HepG2 (cell line): ENCODE measurements around the gene SYNGR1. TPM values are rescaled to one million over a fixed set of nuclear protein-coding genes. Genes with fewer than 3 reads are reported as not detected.

Source experiments
- GATAD1 ChIP-seq: IDR thresholded peaks from 2 replicates; pipeline ENCODE4 v1.6.1; 2016; ENCODE audit warnings: missing genetic modification reagents, missing compliant biosample characterization
- IRF1 ChIP-seq: sonication (generic); formaldehyde crosslinking; IDR thresholded peaks from 2 replicates; pipeline ENCODE4 v1.4.0; 2020; ENCODE audit warnings: low read depth, mild to moderate bottlenecking, missing genetic modification reagents
- ZNF253 ChIP-seq: sonication (generic); formaldehyde crosslinking; IDR thresholded peaks from 2 replicates; pipeline ENCODE4 v1.8.0; 2022; ENCODE audit warnings: mild to moderate bottlenecking, missing genetic modification reagents, borderline replicate concordance
- ZNF33A ChIP-seq: sonication (generic); formaldehyde crosslinking; IDR thresholded peaks from 2 replicates; pipeline ENCODE4 v1.5.1; 2020; ENCODE audit warnings: missing genetic modification reagents, mild to moderate bottlenecking, moderate library complexity, borderline replicate concordance
- ZNF468 ChIP-seq: sonication (generic); formaldehyde crosslinking; IDR thresholded peaks from 2 replicates; pipeline ENCODE4 v1.8.0; 2022; ENCODE audit warnings: mild to moderate bottlenecking, moderate library complexity, missing genetic modification reagents
- ZNF574 ChIP-seq: sonication (generic); formaldehyde crosslinking; IDR thresholded peaks from 2 replicates; pipeline ENCODE4 v1.4.0; 2020; ENCODE audit warnings: missing genetic modification reagents
- polyA plus RNA-seq, 8 experiments: library from polyadenylated mRNA; depleted of rRNA in 3 of 8; stranded (reverse) in 7 of 8; unstranded in 1 of 8; fragments of >200 nt; fragmentation: Illumina TruSeq in 4 of 8; extraction: Trizol in 4 of 8; gene quantifications; 2 replicates each; pipeline versions ENCODE4 v1.2.1 to v1.2.3, GENCODE V29; 2011 to 2016; ENCODE audit warnings: low read depth in 4 of 8, missing spikeins in 1 of 8, mixed read lengths in 1 of 8; ENCODE audit not compliant: insufficient read depth in 1 of 8
- total RNA-seq, 5 experiments: library from RNA; depleted of rRNA; stranded (reverse); fragments of >200 nt; fragmentation: Illumina TruSeq; extraction: Trizol; gene quantifications; 2 replicates each; pipeline ENCODE4 v1.2.3, GENCODE V29; 2016; ENCODE audit warnings: low read depth in 1 of 5
- TF ChIP-seq, protein P1 (sequence below): sonication (generic); formaldehyde crosslinking; IDR thresholded peaks from one replicate; pipeline ENCODE4 v1.5.1; 2020; ENCODE audit warnings: mild to moderate bottlenecking, missing genetic modification reagents; ENCODE audit errors: not compliant biosample characterization
- TF ChIP-seq, protein P2 (sequence below): sonication (generic); formaldehyde crosslinking; IDR thresholded peaks from 2 replicates; pipeline ENCODE4 v1.4.0; 2020; ENCODE audit warnings: missing genetic modification reagents, borderline replicate concordance
- TF ChIP-seq, protein P3 (sequence below): sonication (generic); formaldehyde crosslinking; IDR thresholded peaks from 2 replicates; pipeline ENCODE4 v1.5.0; 2020; ENCODE audit warnings: mild to moderate bottlenecking, missing genetic modification reagents

The SYNGR1 gene
- total and polyA plus RNA-seq, 2 of the 13 experiments (the other 11 are each of a cell fraction or from before 2014, with no cell fraction given), result 0.27 to 2.7 TPM

- TF ChIP-seq, protein P1, sequence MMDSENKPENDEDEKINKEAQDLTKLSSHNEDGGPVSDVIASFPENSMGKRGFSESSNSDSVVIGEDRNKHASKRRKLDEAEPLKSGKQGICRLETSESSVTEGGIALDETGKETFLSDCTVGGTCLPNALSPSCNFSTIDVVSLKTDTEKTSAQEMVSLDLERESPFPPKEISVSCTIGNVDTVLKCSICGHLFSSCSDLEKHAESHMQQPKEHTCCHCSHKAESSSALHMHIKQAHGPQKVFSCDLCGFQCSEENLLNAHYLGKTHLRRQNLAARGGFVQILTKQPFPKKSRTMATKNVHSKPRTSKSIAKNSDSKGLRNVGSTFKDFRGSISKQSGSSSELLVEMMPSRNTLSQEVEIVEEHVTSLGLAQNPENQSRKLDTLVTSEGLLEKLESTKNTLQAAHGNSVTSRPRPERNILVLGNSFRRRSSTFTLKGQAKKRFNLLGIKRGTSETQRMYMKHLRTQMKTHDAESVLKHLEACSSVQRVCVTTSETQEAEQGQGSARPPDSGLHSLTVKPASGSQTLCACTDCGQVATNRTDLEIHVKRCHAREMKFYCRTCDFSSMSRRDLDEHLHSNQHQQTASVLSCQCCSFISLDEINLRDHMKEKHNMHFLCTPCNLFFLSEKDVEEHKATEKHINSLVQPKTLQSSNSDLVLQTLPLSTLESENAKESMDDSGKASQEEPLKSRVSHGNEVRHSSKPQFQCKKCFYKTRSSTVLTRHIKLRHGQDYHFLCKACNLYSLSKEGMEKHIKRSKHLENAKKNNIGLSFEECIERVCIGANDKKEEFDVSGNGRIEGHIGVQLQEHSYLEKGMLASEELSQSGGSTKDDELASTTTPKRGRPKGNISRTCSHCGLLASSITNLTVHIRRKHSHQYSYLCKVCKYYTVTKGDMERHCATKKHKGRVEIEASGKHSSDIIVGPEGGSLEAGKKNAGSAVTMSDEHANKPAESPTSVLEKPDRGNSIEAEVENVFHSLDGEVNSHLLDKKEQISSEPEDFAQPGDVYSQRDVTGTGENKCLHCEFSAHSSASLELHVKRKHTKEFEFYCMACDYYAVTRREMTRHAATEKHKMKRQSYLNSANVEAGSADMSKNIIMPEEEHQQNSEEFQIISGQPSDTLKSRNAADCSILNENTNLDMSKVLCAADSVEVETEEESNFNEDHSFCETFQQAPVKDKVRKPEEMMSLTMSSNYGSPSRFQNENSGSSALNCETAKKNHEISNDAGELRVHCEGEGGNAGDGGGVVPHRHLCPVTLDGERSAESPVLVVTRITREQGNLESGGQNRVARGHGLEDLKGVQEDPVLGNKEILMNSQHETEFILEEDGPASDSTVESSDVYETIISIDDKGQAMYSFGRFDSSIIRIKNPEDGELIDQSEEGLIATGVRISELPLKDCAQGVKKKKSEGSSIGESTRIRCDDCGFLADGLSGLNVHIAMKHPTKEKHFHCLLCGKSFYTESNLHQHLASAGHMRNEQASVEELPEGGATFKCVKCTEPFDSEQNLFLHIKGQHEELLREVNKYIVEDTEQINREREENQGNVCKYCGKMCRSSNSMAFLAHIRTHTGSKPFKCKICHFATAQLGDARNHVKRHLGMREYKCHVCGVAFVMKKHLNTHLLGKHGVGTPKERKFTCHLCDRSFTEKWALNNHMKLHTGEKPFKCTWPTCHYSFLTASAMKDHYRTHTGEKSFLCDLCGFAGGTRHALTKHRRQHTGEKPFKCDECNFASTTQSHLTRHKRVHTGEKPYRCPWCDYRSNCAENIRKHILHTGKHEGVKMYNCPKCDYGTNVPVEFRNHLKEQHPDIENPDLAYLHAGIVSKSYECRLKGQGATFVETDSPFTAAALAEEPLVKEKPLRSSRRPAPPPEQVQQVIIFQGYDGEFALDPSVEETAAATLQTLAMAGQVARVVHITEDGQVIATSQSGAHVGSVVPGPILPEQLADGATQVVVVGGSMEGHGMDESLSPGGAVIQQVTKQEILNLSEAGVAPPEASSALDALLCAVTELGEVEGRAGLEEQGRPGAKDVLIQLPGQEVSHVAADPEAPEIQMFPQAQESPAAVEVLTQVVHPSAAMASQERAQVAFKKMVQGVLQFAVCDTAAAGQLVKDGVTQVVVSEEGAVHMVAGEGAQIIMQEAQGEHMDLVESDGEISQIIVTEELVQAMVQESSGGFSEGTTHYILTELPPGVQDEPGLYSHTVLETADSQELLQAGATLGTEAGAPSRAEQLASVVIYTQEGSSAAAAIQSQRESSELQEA (CRISPR knock-in tag), result peak; percentile 80
- TF ChIP-seq ZNF33A, result no peak
- no peak for TF ChIP-seq ZNF468
- TF ChIP-seq ZNF253 (CRISPR knock-in tag), result no peak
- TF ChIP-seq IRF1 (CRISPR knock-in tag), result no peak
- TF ChIP-seq, protein P2, sequence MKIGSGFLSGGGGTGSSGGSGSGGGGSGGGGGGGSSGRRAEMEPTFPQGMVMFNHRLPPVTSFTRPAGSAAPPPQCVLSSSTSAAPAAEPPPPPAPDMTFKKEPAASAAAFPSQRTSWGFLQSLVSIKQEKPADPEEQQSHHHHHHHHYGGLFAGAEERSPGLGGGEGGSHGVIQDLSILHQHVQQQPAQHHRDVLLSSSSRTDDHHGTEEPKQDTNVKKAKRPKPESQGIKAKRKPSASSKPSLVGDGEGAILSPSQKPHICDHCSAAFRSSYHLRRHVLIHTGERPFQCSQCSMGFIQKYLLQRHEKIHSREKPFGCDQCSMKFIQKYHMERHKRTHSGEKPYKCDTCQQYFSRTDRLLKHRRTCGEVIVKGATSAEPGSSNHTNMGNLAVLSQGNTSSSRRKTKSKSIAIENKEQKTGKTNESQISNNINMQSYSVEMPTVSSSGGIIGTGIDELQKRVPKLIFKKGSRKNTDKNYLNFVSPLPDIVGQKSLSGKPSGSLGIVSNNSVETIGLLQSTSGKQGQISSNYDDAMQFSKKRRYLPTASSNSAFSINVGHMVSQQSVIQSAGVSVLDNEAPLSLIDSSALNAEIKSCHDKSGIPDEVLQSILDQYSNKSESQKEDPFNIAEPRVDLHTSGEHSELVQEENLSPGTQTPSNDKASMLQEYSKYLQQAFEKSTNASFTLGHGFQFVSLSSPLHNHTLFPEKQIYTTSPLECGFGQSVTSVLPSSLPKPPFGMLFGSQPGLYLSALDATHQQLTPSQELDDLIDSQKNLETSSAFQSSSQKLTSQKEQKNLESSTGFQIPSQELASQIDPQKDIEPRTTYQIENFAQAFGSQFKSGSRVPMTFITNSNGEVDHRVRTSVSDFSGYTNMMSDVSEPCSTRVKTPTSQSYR (CRISPR knock-in tag), result no peak; the same call in 1 of the 2 replicates
- TF ChIP-seq ZNF574 (CRISPR knock-in tag), result peak; percentile 95
- TF ChIP-seq GATAD1 (CRISPR knock-in tag), result peak; percentile 90
- TF ChIP-seq, protein P3, sequence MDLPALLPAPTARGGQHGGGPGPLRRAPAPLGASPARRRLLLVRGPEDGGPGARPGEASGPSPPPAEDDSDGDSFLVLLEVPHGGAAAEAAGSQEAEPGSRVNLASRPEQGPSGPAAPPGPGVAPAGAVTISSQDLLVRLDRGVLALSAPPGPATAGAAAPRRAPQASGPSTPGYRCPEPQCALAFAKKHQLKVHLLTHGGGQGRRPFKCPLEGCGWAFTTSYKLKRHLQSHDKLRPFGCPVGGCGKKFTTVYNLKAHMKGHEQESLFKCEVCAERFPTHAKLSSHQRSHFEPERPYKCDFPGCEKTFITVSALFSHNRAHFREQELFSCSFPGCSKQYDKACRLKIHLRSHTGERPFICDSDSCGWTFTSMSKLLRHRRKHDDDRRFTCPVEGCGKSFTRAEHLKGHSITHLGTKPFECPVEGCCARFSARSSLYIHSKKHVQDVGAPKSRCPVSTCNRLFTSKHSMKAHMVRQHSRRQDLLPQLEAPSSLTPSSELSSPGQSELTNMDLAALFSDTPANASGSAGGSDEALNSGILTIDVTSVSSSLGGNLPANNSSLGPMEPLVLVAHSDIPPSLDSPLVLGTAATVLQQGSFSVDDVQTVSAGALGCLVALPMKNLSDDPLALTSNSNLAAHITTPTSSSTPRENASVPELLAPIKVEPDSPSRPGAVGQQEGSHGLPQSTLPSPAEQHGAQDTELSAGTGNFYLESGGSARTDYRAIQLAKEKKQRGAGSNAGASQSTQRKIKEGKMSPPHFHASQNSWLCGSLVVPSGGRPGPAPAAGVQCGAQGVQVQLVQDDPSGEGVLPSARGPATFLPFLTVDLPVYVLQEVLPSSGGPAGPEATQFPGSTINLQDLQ (CRISPR knock-in tag), result peak; percentile 87; the same call in 1 of the 2 replicates
Measured at GRCh38 chr22:39319284-39320022, 30.3 kb upstream of the SYNGR1 start, which contains the start of gene RPL3 (continued).
